Ovary (tissue), 3 donors: Measurements from ENCODE around the gene RCL1.

Experiments used
- POLR2A ChIP-seq: fragments of 450-650 bp; IDR thresholded peaks from one replicate; pipeline ENCODE4 v1.6.1; 2017; ENCODE audit warnings: antibody characterized with exemption, mild to moderate bottlenecking, moderate library complexity
- TF ChIP-seq, protein P1 (sequence below), 3 donors: fragments of 450-650 bp in 2 of 3; fragments of 200-600 bp in 1 of 3; IDR thresholded peaks; one replicate each; pipeline versions ENCODE4 v1.5.1 to v1.8.0; 2016 to 2022; ENCODE audit warnings: antibody characterized with exemption in 3 of 3, mild to moderate bottlenecking in 1 of 3
- donor health status: DM: no; HTN: no; CAD: no.

DNA sequence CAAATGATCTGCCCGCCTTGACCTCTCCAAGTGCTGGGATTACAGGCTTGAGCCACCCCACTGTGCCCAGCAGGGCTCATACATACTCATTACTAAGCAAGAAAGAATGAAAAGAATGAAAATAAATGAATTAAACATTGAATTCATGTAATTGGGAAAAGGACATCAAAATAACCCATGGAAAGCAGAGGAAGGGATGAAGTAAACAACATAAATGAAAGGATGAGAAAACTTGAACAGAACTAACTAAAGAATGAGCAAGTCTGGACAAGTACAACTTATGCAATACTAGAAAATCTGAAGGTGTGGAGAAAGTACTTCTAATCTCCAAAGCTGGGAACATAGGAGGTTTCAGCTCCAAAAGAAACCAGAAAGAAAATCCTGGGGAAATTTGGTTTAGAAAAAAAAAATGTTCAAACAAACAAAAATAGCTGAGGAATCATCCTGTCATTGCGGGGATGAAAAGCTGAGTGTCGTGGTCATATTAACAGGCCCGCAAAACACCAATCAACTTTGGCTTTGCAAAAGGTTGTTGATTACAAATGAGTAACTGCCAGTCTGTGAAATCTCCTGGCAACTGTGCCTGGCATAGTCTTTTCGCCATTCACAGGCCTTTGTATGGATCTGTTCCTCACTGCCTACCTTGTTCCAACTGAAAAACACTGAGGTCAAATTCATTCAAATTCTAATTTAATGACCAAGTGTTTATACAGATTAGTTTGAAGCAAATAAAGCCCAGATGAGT, 49.4 kb upstream of the RCL1 start:
- TF ChIP-seq, protein P1, sequence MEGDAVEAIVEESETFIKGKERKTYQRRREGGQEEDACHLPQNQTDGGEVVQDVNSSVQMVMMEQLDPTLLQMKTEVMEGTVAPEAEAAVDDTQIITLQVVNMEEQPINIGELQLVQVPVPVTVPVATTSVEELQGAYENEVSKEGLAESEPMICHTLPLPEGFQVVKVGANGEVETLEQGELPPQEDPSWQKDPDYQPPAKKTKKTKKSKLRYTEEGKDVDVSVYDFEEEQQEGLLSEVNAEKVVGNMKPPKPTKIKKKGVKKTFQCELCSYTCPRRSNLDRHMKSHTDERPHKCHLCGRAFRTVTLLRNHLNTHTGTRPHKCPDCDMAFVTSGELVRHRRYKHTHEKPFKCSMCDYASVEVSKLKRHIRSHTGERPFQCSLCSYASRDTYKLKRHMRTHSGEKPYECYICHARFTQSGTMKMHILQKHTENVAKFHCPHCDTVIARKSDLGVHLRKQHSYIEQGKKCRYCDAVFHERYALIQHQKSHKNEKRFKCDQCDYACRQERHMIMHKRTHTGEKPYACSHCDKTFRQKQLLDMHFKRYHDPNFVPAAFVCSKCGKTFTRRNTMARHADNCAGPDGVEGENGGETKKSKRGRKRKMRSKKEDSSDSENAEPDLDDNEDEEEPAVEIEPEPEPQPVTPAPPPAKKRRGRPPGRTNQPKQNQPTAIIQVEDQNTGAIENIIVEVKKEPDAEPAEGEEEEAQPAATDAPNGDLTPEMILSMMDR (IDR thresholded peaks at IDR 0.05), result no peak
- TF ChIP-seq POLR2A, result no peak
